HG03520 (cell line): ENCODE measurements around the gene CCZ1B.
"Not testable (repeated sequence)": the region's sequence is repeated elsewhere in the genome, so short reads cannot be mapped to it uniquely, and the experiment has no call there.

Experiments
- ATAC-seq: cut with Tn5 transposase; IDR thresholded peaks from one replicate; pipeline ENCODE4 v1.9.1; 2021; ENCODE audit warnings: mild to moderate bottlenecking, moderate library complexity; ENCODE audit not compliant: unreplicated experiment

CCZ1B gene

GRCh38 chr7:6749335-6749734 is 76.7 kb downstream of the CCZ1B start:
- not testable (repeated sequence) for ATAC-seq
